Smooth muscle cell (in vitro differentiated cells): ENCODE measurements around the gene MIOS. TPM values are rescaled to one million over a fixed set of nuclear protein-coding genes. Genes with fewer than 3 reads are reported as not detected.

Experiments used
- DNase-seq: peaks from one replicate; lab custom pipeline; 2025; ENCODE audit not compliant: unreplicated experiment; lab: John Stamatoyannopoulos, UW
- H2AFZ ChIP-seq: fragments of 200-600 bp; sonication (generic); 2 replicates; pipeline ENCODE4 v1.6.0; 2016; ENCODE audit warnings: antibody characterized with exemption, low read depth, mild to moderate bottlenecking
- H3F3A ChIP-seq: fragments of 200-600 bp; sonication (generic); 2 replicates; pipeline ENCODE4 v1.6.0; 2017; ENCODE audit warnings: antibody characterized with exemption, low read depth
- H3K27ac ChIP-seq: fragments of 200-600 bp; sonication (generic); 2 replicates; pipeline ENCODE4 v1.5.1; 2016; ENCODE audit warnings: low read depth, mild to moderate bottlenecking
- H3K27me3 ChIP-seq: fragments of 200-600 bp; sonication (generic); 2 replicates; pipeline ENCODE4 v1.6.1; 2016; ENCODE audit warnings: low read depth, mild to moderate bottlenecking
- H3K36me3 ChIP-seq: fragments of 200-600 bp; sonication (generic); 2 replicates; pipeline ENCODE4 v1.5.1; 2016; ENCODE audit warnings: low read depth
- H3K4me1 ChIP-seq: fragments of 200-600 bp; sonication (generic); 2 replicates; pipeline ENCODE4 v1.5.1; 2016; ENCODE audit warnings: low read depth
- H3K4me2 ChIP-seq: fragments of 200-600 bp; sonication (generic); 2 replicates; pipeline ENCODE4 v1.6.0; 2016; ENCODE audit warnings: mild to moderate bottlenecking
- H3K4me3 ChIP-seq: fragments of 200-600 bp; sonication (generic); 2 replicates; pipeline ENCODE4 v1.5.1; 2016; ENCODE audit warnings: mild to moderate bottlenecking
- H3K79me2 ChIP-seq: fragments of 200-600 bp; sonication (generic); 2 replicates; pipeline ENCODE4 v1.6.0; 2016; ENCODE audit warnings: low read depth, mild to moderate bottlenecking
- H3K9ac ChIP-seq: fragments of 200-600 bp; sonication (generic); 2 replicates; pipeline ENCODE4 v1.6.0; 2016; ENCODE audit warnings: low read depth
- H3K9me3 ChIP-seq: fragments of 200-600 bp; sonication (generic); replicated peaks from 2 replicates; pipeline ENCODE4 v1.5.1; 2016; ENCODE audit warnings: low read depth
- H4K20me1 ChIP-seq: fragments of 200-600 bp; sonication (generic); 2 replicates; pipeline ENCODE4 v1.6.0; 2016; ENCODE audit warnings: low read depth
- CTCF ChIP-seq: fragments of 200-600 bp; sonication (generic); IDR thresholded peaks from 2 replicates; pipeline ENCODE4 v1.5.1; 2017; ENCODE audit warnings: borderline replicate concordance, mild to moderate bottlenecking, antibody characterized with exemption; ENCODE audit not compliant: insufficient read depth, poor library complexity, severe bottlenecking
- WGBS: methylation state at CpG from one replicate; pipeline ENCODE4 v1.1.7; 2016; ENCODE audit warnings: low lambda C conversion rate; 5-methylcytosine and 5-hydroxymethylcytosine counted together
- polyA plus RNA-seq: library from polyadenylated mRNA; unstranded; fragments of >200 nt; fragmentation: Nextera tagmentation; extraction: Ambion mirVana; gene quantifications from 2 replicates; pipeline ENCODE4 v1.2.1, GENCODE V29; 2016
- total RNA-seq: library from RNA; depleted of rRNA; stranded (reverse); fragments of >200 nt; gene quantifications from 2 replicates; pipeline ENCODE4 v1.2.3, GENCODE V29; 2014

Gene MIOS
- total and polyA plus RNA-seq, 2 experiments from 2014 or later: 10.3 to 25.9 TPM

- 81% methylated on average over 26 of the region's 26 CpGs for whole genome bisulfite sequencing
- Histone ChIP-seq H3K4me3 (peak overlapping the region; percentile 83), H3F3A (peaks cover 13% of the 10 kb centered on the region), H2AFZ (peak overlapping the region; percentile 88), H3K4me1 (peaks cover 17% of the 10 kb centered on the region), H3K36me3 (no peaks in the 10 kb centered on the region), H3K79me2 (peaks cover 30% of the 10 kb centered on the region), H4K20me1 (peaks cover 3% of the 10 kb centered on the region), H3K4me2 (peak overlapping the region; percentile 97), H3K9ac (peak overlapping the region; percentile 91), H3K9me3 (no peaks in the 10 kb centered on the region), H3K27me3 (no peaks in the 10 kb centered on the region), H3K27ac (peak overlapping the region; percentile 81)
- DNase-seq: no peak
- no peak for TF ChIP-seq CTCF
Observed at GRCh38 chr7:7565746-7566650, 686 bp upstream of the MIOS start.

- no peak overlapping the region for H2AFZ ChIP-seq
- H4K20me1 ChIP-seq: peaks cover 3% of the 10 kb centered on the region
- peak overlapping the region; percentile 81 for H3K27ac ChIP-seq
- no peak for DNase-seq
- H3K79me2 ChIP-seq: peaks cover 50% of the 10 kb centered on the region
- WGBS: 41% methylated on average over 2 of the region's 2 CpGs
- peak overlapping the region; percentile 83 for H3K4me3 ChIP-seq
- H3K4me2 ChIP-seq: peak overlapping the region; percentile 97
- no peaks in the 10 kb centered on the region for H3K36me3 ChIP-seq
- no peak for TF ChIP-seq CTCF
- H3K9ac ChIP-seq: peak overlapping the region; percentile 91
- H3F3A ChIP-seq: peaks cover 11% of the 10 kb centered on the region
- no peaks in the 10 kb centered on the region for H3K9me3 ChIP-seq
- H3K4me1 ChIP-seq: peaks cover 17% of the 10 kb centered on the region
- H3K27me3 ChIP-seq: no peaks in the 10 kb centered on the region
Observed at GRCh38 chr7:7567898-7568531, 1.3 kb downstream of the MIOS start.

GRCh38 chr7:7568553-7568952, 1.9 kb downstream of the MIOS start:
- H3K4me2 ChIP-seq: peak overlapping the region; percentile 97
- no peaks in the 10 kb centered on the region for H3K9me3 ChIP-seq
- peaks cover 11% of the 10 kb centered on the region for H3F3A ChIP-seq
- WGBS: 77% methylated on average over 4 of the region's 4 CpGs
- H2AFZ ChIP-seq: no peak overlapping the region
- H3K4me3 ChIP-seq: peak overlapping the region; percentile 83
- H3K36me3 ChIP-seq: no peaks in the 10 kb centered on the region
- H3K79me2 ChIP-seq: peaks cover 54% of the 10 kb centered on the region
- H4K20me1 ChIP-seq: peaks cover 8% of the 10 kb centered on the region
- no peak overlapping the region for H3K9ac ChIP-seq
- no peak overlapping the region for H3K27ac ChIP-seq
- no peaks in the 10 kb centered on the region for H3K27me3 ChIP-seq
- no peak for TF ChIP-seq CTCF
- DNase-seq: no peak
- H3K4me1 ChIP-seq: peaks cover 17% of the 10 kb centered on the region
